ENCODE measurements around the gene NME4.

DNA sequence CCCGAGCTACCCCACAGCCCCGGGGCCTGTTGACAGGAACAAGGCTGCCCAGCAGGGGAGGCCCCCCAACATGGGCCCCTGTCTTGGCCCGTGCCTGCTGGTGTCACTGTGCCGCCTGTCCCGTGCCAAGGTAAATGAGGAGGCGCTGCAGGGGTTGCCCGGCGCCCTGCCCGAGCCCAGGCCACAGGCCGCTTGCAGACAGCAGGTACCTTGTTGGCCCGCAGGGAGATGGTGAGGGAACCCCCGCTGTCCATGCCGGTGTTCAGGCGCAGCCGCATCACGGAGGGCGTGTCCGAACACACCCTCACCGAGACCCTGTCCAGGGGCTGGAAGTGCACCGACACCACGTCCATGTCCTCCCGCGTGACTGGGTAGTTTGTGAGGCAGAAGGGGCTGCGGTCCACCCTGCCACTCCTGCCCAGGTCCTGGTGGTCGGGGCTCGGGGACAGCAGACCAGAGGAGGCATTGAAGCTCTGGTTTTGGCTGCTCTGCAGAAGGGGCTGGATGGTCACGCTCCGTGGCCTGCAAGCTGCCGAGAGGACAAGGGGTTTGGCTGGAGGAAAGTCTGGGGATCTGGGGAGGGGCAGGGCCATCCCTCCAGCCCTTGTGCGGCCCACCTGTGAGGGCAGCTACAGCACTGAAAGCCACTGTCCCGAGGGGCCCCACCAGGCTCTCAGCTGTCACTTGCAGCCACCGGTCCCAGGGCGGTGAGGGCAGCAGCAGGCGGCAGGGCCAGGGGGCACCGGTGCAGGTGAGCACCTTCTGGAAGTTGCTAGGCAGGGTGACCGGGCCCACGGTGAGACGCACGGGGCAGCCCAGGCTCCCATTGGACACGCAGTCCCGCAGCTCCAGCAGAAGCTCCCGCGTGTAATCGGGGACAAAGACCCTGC lies 20.8 kb upstream of the NME4 start:
- TF ChIP-seq, protein P1, sequence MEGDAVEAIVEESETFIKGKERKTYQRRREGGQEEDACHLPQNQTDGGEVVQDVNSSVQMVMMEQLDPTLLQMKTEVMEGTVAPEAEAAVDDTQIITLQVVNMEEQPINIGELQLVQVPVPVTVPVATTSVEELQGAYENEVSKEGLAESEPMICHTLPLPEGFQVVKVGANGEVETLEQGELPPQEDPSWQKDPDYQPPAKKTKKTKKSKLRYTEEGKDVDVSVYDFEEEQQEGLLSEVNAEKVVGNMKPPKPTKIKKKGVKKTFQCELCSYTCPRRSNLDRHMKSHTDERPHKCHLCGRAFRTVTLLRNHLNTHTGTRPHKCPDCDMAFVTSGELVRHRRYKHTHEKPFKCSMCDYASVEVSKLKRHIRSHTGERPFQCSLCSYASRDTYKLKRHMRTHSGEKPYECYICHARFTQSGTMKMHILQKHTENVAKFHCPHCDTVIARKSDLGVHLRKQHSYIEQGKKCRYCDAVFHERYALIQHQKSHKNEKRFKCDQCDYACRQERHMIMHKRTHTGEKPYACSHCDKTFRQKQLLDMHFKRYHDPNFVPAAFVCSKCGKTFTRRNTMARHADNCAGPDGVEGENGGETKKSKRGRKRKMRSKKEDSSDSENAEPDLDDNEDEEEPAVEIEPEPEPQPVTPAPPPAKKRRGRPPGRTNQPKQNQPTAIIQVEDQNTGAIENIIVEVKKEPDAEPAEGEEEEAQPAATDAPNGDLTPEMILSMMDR (IDR thresholded peaks at IDR 0.05) = no peak
- TF ChIP-seq POLR2A (IDR thresholded peaks at IDR 0.05) = no peak

Data from esophagus squamous epithelium (tissue), 4 donors.